HEK293 (cell line): ENCODE data around the gene MTX2.

Experiments used
- CTCF ChIA-PET: fragments of 350-600 bp; formaldehyde crosslinking; extraction: SDS; loops from one replicate; lab custom pipeline; 2021; ENCODE audit warnings: antibody characterized with exemption; lab: Yijun Ruan, JAX
- POLR2A ChIA-PET: fragments of 300-600 bp; formaldehyde crosslinking; extraction: SDS; loops from one replicate; lab custom pipeline; 2020; ENCODE audit warnings: antibody characterized with exemption, inconsistent platforms; lab: Yijun Ruan, JAX
- H3K27ac ChIP-seq: fragments of 200-500 bp; sonication (Bioruptor generic); 2 replicates; pipeline ENCODE4 v1.5.1; 2014; ENCODE audit warnings: low read depth, low read length, control low read depth, inconsistent platforms; ENCODE audit errors: extremely low read depth
- H3K36me3 ChIP-seq, 2 experiments: fragments of 200-500 bp in 1 of 2; sonication (Bioruptor generic) in 1 of 2; 1 replicate in 1 of 2; 2 replicates in 1 of 2; pipeline ENCODE4 v1.5.1; 2014 to 2017; ENCODE audit warnings: inconsistent platforms in 2 of 2, low read length in 2 of 2; ENCODE audit not compliant: control insufficient read depth in 2 of 2, insufficient read depth in 1 of 2
- H3K4me1 ChIP-seq: fragments of 200-500 bp; sonication (Bioruptor generic); 2 replicates; pipeline ENCODE4 v1.5.1; 2014; ENCODE audit warnings: mild to moderate bottlenecking, low read length, inconsistent platforms; ENCODE audit not compliant: control insufficient read depth, insufficient read depth
- H3K4me3 ChIP-seq: 2 replicates; pipeline ENCODE4 v1.5.1; 2011; ENCODE audit warnings: low read depth, mild to moderate bottlenecking, control low read depth, low read length, moderate library complexity
- H3K9me3 ChIP-seq: fragments of 200-500 bp; sonication (Bioruptor generic); 2 replicates; pipeline ENCODE4 v1.5.1; 2014; ENCODE audit warnings: low read depth, low read length, inconsistent platforms; ENCODE audit not compliant: control insufficient read depth, insufficient read depth
- INSM2 ChIP-seq: fragments of 450-650 bp; formaldehyde crosslinking; IDR thresholded peaks from 2 replicates; pipeline ENCODE4 v1.5.1; 2016; ENCODE audit warnings: missing biosample characterization, missing genetic modification characterization
- KLF17 ChIP-seq: fragments of 450-650 bp; formaldehyde crosslinking; IDR thresholded peaks from 2 replicates; pipeline ENCODE4 v1.5.1; 2016; ENCODE audit warnings: missing biosample characterization, missing genetic modification characterization
- KLF8 ChIP-seq: fragments of 450-650 bp; formaldehyde crosslinking; IDR thresholded peaks from 2 replicates; pipeline ENCODE4 v1.5.1; 2016; ENCODE audit warnings: missing biosample characterization, missing genetic modification characterization
- PRDM1 ChIP-seq: fragments of 450-650 bp; formaldehyde crosslinking; IDR thresholded peaks from 2 replicates; pipeline ENCODE4; 2016; ENCODE audit warnings: missing biosample characterization, missing genetic modification characterization
- SP3 ChIP-seq: fragments of 450-650 bp; formaldehyde crosslinking; IDR thresholded peaks from 2 replicates; pipeline ENCODE4 v1.5.1; 2016; ENCODE audit warnings: missing biosample characterization, missing genetic modification characterization
- YY1 ChIP-seq: fragments of 450-650 bp; formaldehyde crosslinking; IDR thresholded peaks from 2 replicates; pipeline ENCODE4 v1.5.1; 2018; ENCODE audit warnings: missing biosample characterization, missing genetic modification characterization
- ZBTB44 ChIP-seq: fragments of 450-650 bp; IDR thresholded peaks from 2 replicates; pipeline ENCODE4 v1.5.1; 2018; ENCODE audit warnings: missing biosample characterization, mild to moderate bottlenecking, missing genetic modification characterization
- ZFHX2 ChIP-seq: fragments of 450-650 bp; formaldehyde crosslinking; conservative IDR thresholded peaks from 2 replicates; pipeline ENCODE4 v1.5.1; 2016; ENCODE audit warnings: missing biosample characterization, missing genetic modification characterization
- ZFP69B ChIP-seq: fragments of 450-650 bp; formaldehyde crosslinking; IDR thresholded peaks from 2 replicates; pipeline ENCODE4 v1.5.1; 2016; ENCODE audit warnings: missing biosample characterization, missing genetic modification characterization
- ZIC2 ChIP-seq: fragments of 450-650 bp; formaldehyde crosslinking; IDR thresholded peaks from 2 replicates; pipeline ENCODE4 v1.5.1; 2016; ENCODE audit warnings: missing biosample characterization, missing genetic modification characterization
- ZNF114 ChIP-seq: fragments of 450-650 bp; formaldehyde crosslinking; IDR thresholded peaks from 2 replicates; pipeline ENCODE4 v1.5.0; 2017; ENCODE audit warnings: missing biosample characterization, missing genetic modification characterization
- ZNF132 ChIP-seq: fragments of 450-650 bp; formaldehyde crosslinking; IDR thresholded peaks from 2 replicates; pipeline ENCODE4 v1.5.1; 2017; ENCODE audit warnings: missing biosample characterization, missing genetic modification characterization, borderline replicate concordance
- ZNF335 ChIP-seq: fragments of 450-650 bp; formaldehyde crosslinking; conservative IDR thresholded peaks from 2 replicates; pipeline ENCODE4 v1.5.1; 2016; ENCODE audit warnings: missing biosample characterization, missing genetic modification characterization
- ZNF501 ChIP-seq: fragments of 450-650 bp; formaldehyde crosslinking; IDR thresholded peaks from 2 replicates; pipeline ENCODE4 v1.5.1; 2016; ENCODE audit warnings: missing biosample characterization, missing genetic modification characterization
- ZNF518A ChIP-seq: fragments of 450-650 bp; formaldehyde crosslinking; conservative IDR thresholded peaks from 2 replicates; pipeline ENCODE4 v1.5.1; 2016; ENCODE audit warnings: low read depth, missing biosample characterization, missing genetic modification characterization
- ZNF624 ChIP-seq: fragments of 450-650 bp; formaldehyde crosslinking; IDR thresholded peaks from 2 replicates; pipeline ENCODE4 v1.5.1; 2017; ENCODE audit warnings: missing biosample characterization, missing genetic modification characterization

The MTX2 gene

GRCh38 chr2:176260689-176261088 is 8.6 kb upstream of the MTX2 start:
- Histone ChIP-seq H3K36me3 (no peaks in the 10 kb centered on the region), H3K4me3 (no peak overlapping the region), H3K4me1 (no peaks in the 10 kb centered on the region), H3K9me3 (no peaks in the 10 kb centered on the region), H3K27ac (no peak overlapping the region)
- TF ChIP-seq PRDM1: peak; percentile 51
- no peak for TF ChIP-seq ZNF624 (tag by site-specific recombination)
- ChIA-PET CTCF (interaction anchor here (0.6 kb wide), 1 partner anchor 52 kb away, joined by 3 read pairs; no protein-coding TSS in a partner anchor), POLR2A (no interaction called here)

GRCh38 chr2:176261136-176261535 is 8.1 kb upstream of the MTX2 start:
- Histone ChIP-seq H3K4me3 (no peak overlapping the region), H3K36me3 (no peaks in the 10 kb centered on the region), H3K27ac (no peak overlapping the region), H3K4me1 (no peaks in the 10 kb centered on the region), H3K9me3 (no peaks in the 10 kb centered on the region)
- CTCF ChIA-PET: no interaction called here
- no peak for TF ChIP-seq KLF8 (tag by site-specific recombination)
- TF ChIP-seq ZFHX2: no peak
- TF ChIP-seq ZNF501 (tag by site-specific recombination): no peak
- no peak for TF ChIP-seq ZBTB44 (tag by site-specific recombination)
- no peak for TF ChIP-seq SP3
- TF ChIP-seq ZFP69B: no peak
- no peak for TF ChIP-seq ZIC2 (tag by site-specific recombination)
- TF ChIP-seq INSM2 (tag by site-specific recombination): no peak
- TF ChIP-seq ZNF132 (tag by site-specific recombination): no peak
- TF ChIP-seq ZNF114: no peak
- no peak for TF ChIP-seq YY1 (tag by site-specific recombination)
- POLR2A ChIA-PET: no interaction called here

GRCh38 chr2:176268976-176269318 is 295 bp upstream of the MTX2 start:
- ChIA-PET CTCF (interaction anchor here (0.9 to 1.0 kb wide), 2 partner anchors 129 to 149 kb away, joined by 3 read pairs; no protein-coding TSS in a partner anchor), POLR2A (interaction anchor here (0.7 to 1.4 kb wide), 5 partner anchors 27 to 186 kb away, joined by 3 to 4 read pairs (median 3); no protein-coding TSS in a partner anchor)
- Histone ChIP-seq H3K4me1 (no peaks in the 10 kb centered on the region), H3K36me3 (no peaks in the 10 kb centered on the region), H3K4me3 (peak overlapping the region; percentile 97), H3K9me3 (no peaks in the 10 kb centered on the region), H3K27ac (peak overlapping the region; percentile 94)
- TF ChIP-seq ZNF335 (tag by site-specific recombination): peak; percentile 62; the same call in 1 of the 2 replicates
- TF ChIP-seq ZNF518A (tag by site-specific recombination): no peak
- TF ChIP-seq KLF17: 0 out of 2 replicates have a peak, but pooled peaks have one; percentile 7
- TF ChIP-seq, all 188 proteins: peak for 2
